Natural killer cell (primary cell): ENCODE results near the gene SPIRE1. TPM values are rescaled to one million over a fixed set of nuclear protein-coding genes. Genes with fewer than 3 reads are reported as not detected.
"Not testable (repeated sequence)": the region's sequence is repeated elsewhere in the genome, so short reads cannot be mapped to it uniquely, and the experiment has no call there.

Experiments
- ATAC-seq, 3 donors: fragments of 150-1000 bp in 2 of 3; fragments of 200-7000 bp in 1 of 3; cut with Tn5 transposase; 1 replicate in 1 of 3; 2 replicates in 2 of 3; pipeline ENCODE4 v1.10.0; 2021; ENCODE audit warnings: mild to moderate bottlenecking in 2 of 3, moderate library complexity in 2 of 3
- DNase-seq, 2 donors: peaks; one replicate each; pipeline versions ENCODE4 v3.0.0 to v3.0.0-alpha.2; 2013 to 2021; ENCODE audit warnings: mixed read lengths in 1 of 2
- H3K27ac ChIP-seq: one replicate; pipeline ENCODE4 v1.5.1; 2013; ENCODE audit warnings: mild to moderate bottlenecking, low read length
- H3K27me3 ChIP-seq: one replicate; pipeline ENCODE4 v1.6.1; 2013; ENCODE audit warnings: low read length; ENCODE audit not compliant: control insufficient read depth, insufficient read depth
- H3K36me3 ChIP-seq: one replicate; pipeline ENCODE4 v1.6.1; 2013; ENCODE audit warnings: low read length; ENCODE audit not compliant: control insufficient read depth, insufficient read depth
- H3K4me1 ChIP-seq: one replicate; pipeline ENCODE4 v1.6.1; 2013; ENCODE audit warnings: low read length; ENCODE audit not compliant: control insufficient read depth, insufficient read depth
- H3K4me3 ChIP-seq: one replicate; pipeline ENCODE4 v1.5.1; 2013; ENCODE audit warnings: low read length
- H3K9me3 ChIP-seq: one replicate; pipeline ENCODE4 v1.6.1; 2013; ENCODE audit warnings: low read length; ENCODE audit not compliant: control insufficient read depth, insufficient read depth
- H3K27ac Mint-ChIP-seq, 2 donors: one replicate each; pipeline ENCODE4 v1.8.0; 2022; ENCODE audit warnings: mild to moderate bottlenecking in 2 of 2, mixed read lengths in 2 of 2, moderate library complexity in 1 of 2
- H3K27me3 Mint-ChIP-seq, 2 donors: one replicate each; pipeline ENCODE4 v1.8.0; 2022; ENCODE audit warnings: low read depth in 2 of 2, mixed read lengths in 2 of 2
- H3K36me3 Mint-ChIP-seq: one replicate; pipeline ENCODE4 v1.8.0; 2022; ENCODE audit warnings: mixed read lengths
- H3K4me1 Mint-ChIP-seq, 2 donors: one replicate each; pipeline ENCODE4 v1.8.0; 2022; ENCODE audit warnings: mixed read lengths in 2 of 2
- H3K4me3 Mint-ChIP-seq: one replicate; pipeline ENCODE4 v1.8.0; 2022; ENCODE audit warnings: mild to moderate bottlenecking, moderate library complexity, mixed read lengths
- H3K9me3 Mint-ChIP-seq, 2 donors: one replicate each; pipeline ENCODE4 v1.8.0; 2022; ENCODE audit warnings: mixed read lengths in 2 of 2
- WGBS: methylation state at CpG from one replicate; pipeline ENCODE4 v1.1.7; 2013; ENCODE audit warnings: missing lambda C conversion rate; ENCODE audit not compliant: insufficient coverage; 5-methylcytosine and 5-hydroxymethylcytosine counted together
- intact Hi-C: fragments of 100-400 bp; cut with micrococcal nuclease; formaldehyde crosslinking; loops from one replicate; pipeline ENCODE4 v1.14.2; 2022
- total RNA-seq, 4 donors: library from RNA; stranded (reverse); fragments of 120-200 nt in 1 of 4; gene quantifications; one replicate each; pipeline versions ENCODE4 v1.2.3 to v1.2.4, GENCODE V29; 2013 to 2022
- TF ChIP-seq, protein P1 (sequence below): fragments of 200-600 bp; IDR thresholded peaks from one replicate; pipeline ENCODE4 v1.8.0; 2022; ENCODE audit warnings: antibody characterized with exemption

Gene SPIRE1
- total RNA-seq, 3 donors from 2014 or later (not counting 1 experiment from before 2014, with no cell fraction given) = 4.8 to 6.7 (median 5.4) TPM

DNA sequence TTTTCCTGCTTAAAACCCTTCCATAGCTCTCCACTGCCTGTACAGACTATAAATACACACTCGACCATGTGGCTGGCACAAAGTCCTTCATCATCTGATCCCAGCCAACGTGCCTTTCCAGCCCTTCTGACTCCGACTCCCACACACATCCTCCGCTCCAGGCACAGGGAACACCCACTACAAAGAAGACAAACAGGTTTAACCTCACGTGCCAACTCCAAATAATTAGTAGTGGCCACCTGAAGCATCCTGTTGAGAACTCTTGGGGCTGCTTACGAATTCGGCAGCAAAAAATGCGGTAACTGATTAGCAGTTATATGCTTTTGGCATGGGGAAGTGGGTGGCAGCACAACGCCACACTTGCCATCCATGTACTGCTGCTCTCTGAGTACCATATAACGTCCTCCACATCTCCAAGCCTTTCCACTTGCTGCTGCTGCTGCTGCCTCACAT lies 12.1 kb downstream of the SPIRE1 start:
- Histone ChIP-seq H3K9me3 (no peaks in the 10 kb centered on the region), H3K4me3 (no peak overlapping the region), H3K27me3 (no peaks in the 10 kb centered on the region), H3K4me1 (no peaks in the 10 kb centered on the region), H3K36me3 (no peaks in the 10 kb centered on the region), H3K27ac (no peak overlapping the region)
- H3K27ac Mint-ChIP-seq = no peak overlapping the region
- peaks cover 0 to 5% of the 10 kb centered on the region in 2 donors for H3K27me3 Mint-ChIP-seq
- no peaks in the 10 kb centered on the region for H3K4me1 Mint-ChIP-seq
- ATAC-seq (no peak), DNase-seq (no peak)
- no peaks in the 10 kb centered on the region for H3K36me3 Mint-ChIP-seq
- TF ChIP-seq, protein P1, sequence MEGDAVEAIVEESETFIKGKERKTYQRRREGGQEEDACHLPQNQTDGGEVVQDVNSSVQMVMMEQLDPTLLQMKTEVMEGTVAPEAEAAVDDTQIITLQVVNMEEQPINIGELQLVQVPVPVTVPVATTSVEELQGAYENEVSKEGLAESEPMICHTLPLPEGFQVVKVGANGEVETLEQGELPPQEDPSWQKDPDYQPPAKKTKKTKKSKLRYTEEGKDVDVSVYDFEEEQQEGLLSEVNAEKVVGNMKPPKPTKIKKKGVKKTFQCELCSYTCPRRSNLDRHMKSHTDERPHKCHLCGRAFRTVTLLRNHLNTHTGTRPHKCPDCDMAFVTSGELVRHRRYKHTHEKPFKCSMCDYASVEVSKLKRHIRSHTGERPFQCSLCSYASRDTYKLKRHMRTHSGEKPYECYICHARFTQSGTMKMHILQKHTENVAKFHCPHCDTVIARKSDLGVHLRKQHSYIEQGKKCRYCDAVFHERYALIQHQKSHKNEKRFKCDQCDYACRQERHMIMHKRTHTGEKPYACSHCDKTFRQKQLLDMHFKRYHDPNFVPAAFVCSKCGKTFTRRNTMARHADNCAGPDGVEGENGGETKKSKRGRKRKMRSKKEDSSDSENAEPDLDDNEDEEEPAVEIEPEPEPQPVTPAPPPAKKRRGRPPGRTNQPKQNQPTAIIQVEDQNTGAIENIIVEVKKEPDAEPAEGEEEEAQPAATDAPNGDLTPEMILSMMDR = no peak
- no peak overlapping the region for H3K4me3 Mint-ChIP-seq
- 92% methylated on average over 10 of the region's 10 CpGs for WGBS
- intact Hi-C loops = no loop called here
- H3K9me3 Mint-ChIP-seq = no peaks in the 10 kb centered on the region

- DNase-seq (no peak), ATAC-seq (no peak)
- H3K27me3 Mint-ChIP-seq = peaks cover 0 to 10% of the 10 kb centered on the region in 2 donors
- H3K9me3 Mint-ChIP-seq = no peaks in the 10 kb centered on the region
- intact Hi-C loops = no loop called here
- no peak overlapping the region for H3K4me3 Mint-ChIP-seq
- H3K27ac ChIP-seq = no peak overlapping the region
- H3K36me3 ChIP-seq = no peaks in the 10 kb centered on the region
- H3K4me1 Mint-ChIP-seq = no peaks in the 10 kb centered on the region
- no peaks in the 10 kb centered on the region for H3K36me3 Mint-ChIP-seq
- no peak overlapping the region for H3K4me3 ChIP-seq
- H3K27me3 ChIP-seq = no peaks in the 10 kb centered on the region
- no peaks in the 10 kb centered on the region for H3K9me3 ChIP-seq
- TF ChIP-seq, protein P1 = no peak
- H3K27ac Mint-ChIP-seq = no peak overlapping the region
- H3K4me1 ChIP-seq = no peaks in the 10 kb centered on the region
These were observed 12.7 kb downstream of the SPIRE1 start for GRCh38 chr18:12645254-12645653.

DNA sequence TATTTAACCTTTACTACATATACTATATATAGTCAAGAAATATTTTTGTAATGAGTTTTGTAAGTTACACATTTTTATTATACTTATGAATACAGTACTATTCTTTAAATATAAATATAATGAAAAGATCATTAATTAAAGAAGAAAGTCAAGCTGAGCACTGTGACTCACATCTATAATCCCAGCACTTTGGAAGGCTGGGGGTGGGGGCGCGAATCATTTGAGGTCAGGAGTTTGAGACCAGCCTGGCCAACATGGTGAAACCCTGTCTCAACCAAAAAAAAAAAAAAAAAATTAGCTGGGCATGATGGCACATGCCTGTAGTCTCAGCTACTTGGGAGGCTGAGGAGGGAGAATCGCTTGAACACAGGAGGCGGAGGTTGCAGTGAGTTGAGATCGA lies 14.2 kb downstream of the SPIRE1 start:
- H3K9me3 ChIP-seq, intact Hi-C loops, H3K36me3 ChIP-seq, H3K9me3 Mint-ChIP-seq, H3K4me3 ChIP-seq, H3K4me1 ChIP-seq, H3K27ac ChIP-seq, H3K4me3 Mint-ChIP-seq, H3K36me3 Mint-ChIP-seq, H3K27ac Mint-ChIP-seq, DNase-seq, H3K27me3 ChIP-seq, H3K4me1 Mint-ChIP-seq, ATAC-seq: not testable (repeated sequence)
- WGBS = 97% methylated on average over 4 of the region's 5 CpGs
- peaks cover 0 to 10% of the 10 kb centered on the region in 2 donors for H3K27me3 Mint-ChIP-seq

DNA sequence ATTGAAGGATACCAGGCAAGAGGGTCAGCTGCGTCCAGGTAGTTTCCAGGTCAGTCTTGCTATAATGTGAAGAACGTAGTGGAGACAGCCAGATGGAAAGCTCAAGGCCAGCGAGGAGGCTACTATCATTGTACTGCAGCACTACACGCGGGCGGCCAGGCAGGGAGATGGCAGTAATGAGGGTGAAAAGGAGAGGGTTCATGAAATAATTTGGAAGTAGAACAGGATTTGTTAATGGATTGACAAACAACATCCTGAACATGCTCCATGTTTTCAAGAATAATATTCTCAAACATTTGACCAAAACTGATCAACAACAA lies 17.1 kb downstream of the SPIRE1 start:
- H3K27ac Mint-ChIP-seq = no peak overlapping the region
- no peaks in the 10 kb centered on the region for H3K36me3 Mint-ChIP-seq
- ATAC-seq = no peak

More for the DNA sequence above, 17.1 kb downstream of the SPIRE1 start:
- H3K9me3 Mint-ChIP-seq = no peaks in the 10 kb centered on the region
- TF ChIP-seq, protein P1 = no peak
- H3K27me3 Mint-ChIP-seq = peaks cover 0 to 10% of the 10 kb centered on the region in 2 donors
- H3K27ac ChIP-seq = no peak overlapping the region
- H3K4me1 Mint-ChIP-seq = peaks cover 0 to 5% of the 10 kb centered on the region in 2 donors
- H3K9me3 ChIP-seq = no peaks in the 10 kb centered on the region
- H3K4me1 ChIP-seq = no peaks in the 10 kb centered on the region
- no peak overlapping the region for H3K4me3 Mint-ChIP-seq
- intact Hi-C loops = no loop called here
- WGBS = 89% methylated on average over 6 of the region's 6 CpGs
- H3K36me3 ChIP-seq = no peaks in the 10 kb centered on the region
- H3K27me3 ChIP-seq = no peaks in the 10 kb centered on the region
- no peak for DNase-seq
- H3K4me3 ChIP-seq = no peak overlapping the region
